Nephron progenitor cell (in vitro differentiated cells): ENCODE measurements around the gene ZNHIT1.
A peak's percentile ranks its signal among the peaks of the same experiment; 100 is the strongest.
"Not testable (repeated sequence)": the region's sequence is repeated elsewhere in the genome, so short reads cannot be mapped to it uniquely, and the experiment has no call there.

Experiments
- DNase-seq: peaks from one replicate; pipeline ENCODE4 v3.0.0; 2021
- H3K27ac Mint-ChIP-seq: 2 replicates; pipeline ENCODE4 v1.8.0; 2021; ENCODE audit warnings: mild to moderate bottlenecking, moderate library complexity, mixed read lengths
- H3K27me3 Mint-ChIP-seq: 2 replicates; pipeline ENCODE4 v1.8.0; 2021; ENCODE audit warnings: mild to moderate bottlenecking, low read depth, mixed read lengths; ENCODE audit not compliant: poor library complexity
- H3K36me3 Mint-ChIP-seq: 2 replicates; pipeline ENCODE4 v1.8.0; 2021; ENCODE audit warnings: low read depth, mixed read lengths
- H3K4me1 Mint-ChIP-seq: 2 replicates; pipeline ENCODE4 v1.8.0; 2021; ENCODE audit warnings: mixed read lengths
- H3K4me3 Mint-ChIP-seq: 2 replicates; pipeline ENCODE4 v1.8.0; 2021; ENCODE audit warnings: mild to moderate bottlenecking, moderate library complexity, mixed read lengths
- H3K9me3 Mint-ChIP-seq: 2 replicates; pipeline ENCODE4 v1.8.0; 2021; ENCODE audit warnings: mild to moderate bottlenecking, moderate library complexity, mixed read lengths
- CTCF ChIP-seq: fragments of 200-600 bp; sonication (generic); IDR thresholded peaks from 2 replicates; pipeline ENCODE4 v1.5.0; 2021; ENCODE audit warnings: antibody characterized with exemption

Gene ZNHIT1

GRCh38 chr7:101200504-101200861 lies 17.5 kb upstream of the ZNHIT1 start:
- peaks cover 69% of the 10 kb centered on the region for H3K27me3 Mint-ChIP-seq
- no peaks in the 10 kb centered on the region for H3K36me3 Mint-ChIP-seq
- peak overlapping the region; percentile 50 for H3K4me3 Mint-ChIP-seq
- no peak overlapping the region for H3K27ac Mint-ChIP-seq
- peaks cover 15% of the 10 kb centered on the region for H3K4me1 Mint-ChIP-seq
- DNase-seq: no peak
- no peak for TF ChIP-seq CTCF
- H3K9me3 Mint-ChIP-seq: no peaks in the 10 kb centered on the region

GRCh38 chr7:101200862-101201599 lies 16.9 kb upstream of the ZNHIT1 start, which contains the start of gene MOGAT3:
Gene MOGAT3, minus strand, starts transcription at chr7:101201036. Its CDS starts 182 bp downstream, at chr7:101200854.
- Mint-ChIP-seq H3K27me3 (peaks cover 74% of the 10 kb centered on the region), H3K36me3 (peaks cover 5% of the 10 kb centered on the region), H3K9me3 (no peaks in the 10 kb centered on the region), H3K4me3 (peak within 1 kb of the TSS; percentile 50), H3K27ac (no peak within 1 kb of the TSS), H3K4me1 (peaks cover 15% of the 10 kb centered on the region)
- peak; percentile 70 for DNase-seq
- TF ChIP-seq CTCF: no peak

GRCh38 chr7:101201695-101202602 lies 16.0 kb upstream of the ZNHIT1 start:
- peaks cover 8% of the 10 kb centered on the region for H3K36me3 Mint-ChIP-seq
- peaks cover 74% of the 10 kb centered on the region for H3K27me3 Mint-ChIP-seq
- peaks cover 15% of the 10 kb centered on the region for H3K4me1 Mint-ChIP-seq
- no peak overlapping the region for H3K27ac Mint-ChIP-seq
- peak overlapping the region; percentile 50 for H3K4me3 Mint-ChIP-seq
- no peaks in the 10 kb centered on the region for H3K9me3 Mint-ChIP-seq
- DNase-seq: peak; percentile 34
- no peak for TF ChIP-seq CTCF

- no peak for DNase-seq
- H3K27ac Mint-ChIP-seq: no peak overlapping the region
- H3K4me1 Mint-ChIP-seq: peaks cover 15% of the 10 kb centered on the region
- H3K4me3 Mint-ChIP-seq: no peak overlapping the region
- H3K9me3 Mint-ChIP-seq: no peaks in the 10 kb centered on the region
- TF ChIP-seq CTCF: no peak
- H3K27me3 Mint-ChIP-seq: peaks cover 74% of the 10 kb centered on the region
- peaks cover 9% of the 10 kb centered on the region for H3K36me3 Mint-ChIP-seq
Observed at GRCh38 chr7:101202603-101202918, 15.4 kb upstream of the ZNHIT1 start.

GRCh38 chr7:101203740-101204738 lies 13.9 kb upstream of the ZNHIT1 start:
- peaks cover 66% of the 10 kb centered on the region for H3K27me3 Mint-ChIP-seq
- H3K9me3 Mint-ChIP-seq, DNase-seq, H3K27ac Mint-ChIP-seq, H3K4me3 Mint-ChIP-seq: not testable (repeated sequence)
- peaks cover 16% of the 10 kb centered on the region for H3K36me3 Mint-ChIP-seq
- peaks cover 15% of the 10 kb centered on the region for H3K4me1 Mint-ChIP-seq
